NCI-H510A (cell line): Measurements from ENCODE around the gene ARHGEF37.
A peak's percentile ranks its signal among the peaks of the same experiment; 100 is the strongest.
"Not testable (repeated sequence)": the region's sequence is repeated elsewhere in the genome, so short reads cannot be mapped to it uniquely, and the experiment has no call there.

Experiments
- DNase-seq: peaks from one replicate; lab custom pipeline; 2025; lab: John Stamatoyannopoulos, UW

The ARHGEF37 gene, protein sequence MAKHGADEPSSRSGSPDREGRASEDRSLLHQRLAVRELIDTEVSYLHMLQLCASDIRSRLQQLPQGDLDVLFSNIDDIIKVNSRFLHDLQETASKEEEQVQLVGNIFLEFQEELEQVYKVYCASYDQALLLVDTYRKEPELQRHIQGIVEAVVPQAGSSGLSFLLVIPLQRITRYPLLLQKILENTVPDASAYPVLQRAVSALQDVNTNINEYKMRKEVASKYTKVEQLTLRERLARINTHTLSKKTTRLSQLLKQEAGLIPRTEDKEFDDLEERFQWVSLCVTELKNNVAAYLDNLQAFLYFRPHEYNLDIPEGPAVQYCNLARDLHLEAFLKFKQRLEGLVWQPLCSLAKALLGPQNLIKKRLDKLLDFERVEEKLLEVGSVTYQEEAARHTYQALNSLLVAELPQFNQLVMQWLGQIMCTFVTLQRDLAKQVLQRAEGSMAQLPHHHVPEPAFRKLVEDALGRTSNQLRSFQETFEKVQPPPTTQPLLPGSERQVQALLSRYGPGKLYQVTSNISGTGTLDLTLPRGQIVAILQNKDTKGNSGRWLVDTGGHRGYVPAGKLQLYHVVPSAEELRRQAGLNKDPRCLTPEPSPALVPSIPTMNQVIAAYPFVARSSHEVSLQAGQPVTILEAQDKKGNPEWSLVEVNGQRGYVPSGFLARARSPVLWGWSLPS

DNA sequence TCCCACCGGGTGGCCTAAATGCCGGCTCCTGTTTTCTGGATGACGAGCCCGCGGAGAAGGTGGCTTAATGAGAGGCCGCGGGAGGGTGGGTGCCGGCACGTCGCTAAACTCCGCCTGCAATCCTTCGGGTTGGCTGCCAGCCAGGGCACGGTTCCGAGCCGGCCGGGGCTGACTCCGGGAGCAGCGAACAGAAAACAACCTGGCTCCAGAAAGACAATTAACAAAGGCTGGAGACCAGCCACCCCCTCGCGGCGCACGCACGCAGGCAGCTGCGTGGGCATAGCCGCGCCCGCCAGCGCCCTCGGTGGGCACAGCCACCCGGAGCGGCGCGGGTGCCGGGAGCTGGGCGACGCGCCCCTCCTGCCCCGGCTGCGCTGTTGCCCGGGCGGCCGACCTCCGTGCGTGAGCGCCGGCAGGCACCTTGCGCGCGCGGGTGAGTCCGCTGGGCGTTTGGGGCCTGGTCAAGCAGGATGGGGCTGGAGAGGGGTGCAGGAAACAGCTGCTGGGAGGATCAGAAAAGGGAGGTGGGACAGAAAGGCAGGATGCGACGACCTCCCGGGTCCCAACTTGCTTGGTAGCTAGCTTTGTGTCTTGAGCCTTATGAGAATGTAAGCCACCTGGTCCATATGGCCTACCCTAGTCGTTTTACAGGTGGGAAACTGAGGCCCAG lies at the start of gene ARHGEF37:
Gene ARHGEF37 (plus strand): TSS at position 307 of the 670 bp plus-strand sequence. CDS start 16,272 bp downstream, outside the sequence.
- DNase-seq: peak; percentile 24

DNA sequence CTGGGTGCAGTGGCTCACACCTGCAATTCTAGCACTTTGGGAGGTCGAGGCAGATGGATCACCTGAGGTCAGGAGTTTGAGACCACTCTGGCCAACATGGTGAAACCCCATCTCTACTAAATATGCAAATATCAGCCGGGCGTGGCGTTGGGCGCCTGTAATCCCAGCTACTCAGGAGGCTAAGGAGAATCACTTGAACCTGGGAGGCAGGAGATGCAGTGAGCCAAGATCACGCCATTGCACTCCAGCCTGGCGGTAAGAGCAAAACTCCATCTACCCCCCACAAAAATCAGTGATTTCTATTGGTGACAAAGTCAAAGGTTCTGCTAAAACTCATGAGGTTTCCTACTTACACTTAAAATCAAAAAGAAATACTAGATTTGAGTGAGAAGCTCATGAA lies 48.9 kb upstream of the ARHGEF37 start:
- DNase-seq: no peak

DNA sequence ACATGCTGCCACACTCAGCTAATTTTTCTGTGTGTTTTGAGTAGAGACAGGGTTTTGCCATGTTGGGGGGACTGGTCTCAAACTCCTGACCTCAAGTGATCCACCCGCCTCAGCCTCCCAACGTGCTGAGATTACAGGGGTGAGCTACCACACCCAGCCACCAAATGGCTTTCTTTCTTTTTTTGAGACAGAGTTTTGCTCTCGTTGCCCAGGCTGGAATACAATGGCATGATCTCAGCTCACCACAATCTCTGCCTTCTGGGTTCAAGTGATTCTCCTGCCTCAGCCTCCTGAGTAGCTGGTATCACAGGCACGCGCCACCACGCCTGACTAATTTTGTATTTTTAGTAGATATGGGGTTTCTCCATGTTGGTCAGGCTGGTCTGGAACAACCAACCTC lies 45.5 kb upstream of the ARHGEF37 start:
- DNase-seq: not testable (repeated sequence)

DNA sequence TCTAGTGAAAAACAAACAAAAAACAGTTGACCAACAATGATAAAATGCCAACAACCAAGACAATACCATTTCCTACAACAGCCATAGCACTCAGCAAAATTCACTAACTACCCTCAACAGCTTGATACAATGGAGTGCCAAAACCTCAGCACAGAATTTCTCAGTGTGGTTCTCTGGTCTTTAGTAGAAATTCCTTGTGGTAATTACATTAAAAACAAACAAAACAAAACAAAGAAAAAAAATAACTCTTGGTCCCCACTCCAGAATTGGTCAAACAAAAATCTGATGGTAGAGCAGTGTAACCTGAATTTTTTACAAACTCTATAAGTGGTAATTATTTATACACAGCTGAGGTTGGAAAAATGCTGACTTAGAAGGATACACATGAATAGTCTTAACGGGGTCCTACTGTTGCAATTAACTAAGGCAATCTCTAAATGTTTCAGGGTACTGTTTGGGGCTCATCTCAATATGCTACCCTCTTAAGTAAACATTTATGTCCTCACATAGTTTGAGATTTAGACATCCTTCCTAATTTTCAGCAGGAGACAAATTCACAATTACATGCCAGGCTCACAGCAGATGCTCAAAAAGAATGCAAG lies 43.8 kb upstream of the ARHGEF37 start:
- DNase-seq: no peak

DNA sequence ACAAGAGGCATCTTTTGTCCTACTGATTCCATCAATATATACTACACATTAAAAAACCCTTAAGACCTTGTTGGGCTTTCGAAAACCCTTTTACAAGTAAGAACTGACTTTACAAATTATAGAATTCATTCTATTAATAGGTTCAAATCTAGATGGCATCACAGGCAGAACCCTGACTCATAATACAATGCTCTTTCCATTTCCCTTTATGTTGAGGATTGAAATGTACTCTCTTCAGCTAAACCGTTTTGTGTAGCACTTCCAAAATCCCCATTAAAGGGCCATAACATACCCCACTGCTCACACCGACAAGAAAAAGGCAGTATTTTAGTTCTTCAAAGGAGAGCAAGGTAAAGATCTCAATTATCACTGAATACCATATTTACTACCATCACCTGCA lies 41.2 kb upstream of the ARHGEF37 start:
- no peak for DNase-seq

DNA sequence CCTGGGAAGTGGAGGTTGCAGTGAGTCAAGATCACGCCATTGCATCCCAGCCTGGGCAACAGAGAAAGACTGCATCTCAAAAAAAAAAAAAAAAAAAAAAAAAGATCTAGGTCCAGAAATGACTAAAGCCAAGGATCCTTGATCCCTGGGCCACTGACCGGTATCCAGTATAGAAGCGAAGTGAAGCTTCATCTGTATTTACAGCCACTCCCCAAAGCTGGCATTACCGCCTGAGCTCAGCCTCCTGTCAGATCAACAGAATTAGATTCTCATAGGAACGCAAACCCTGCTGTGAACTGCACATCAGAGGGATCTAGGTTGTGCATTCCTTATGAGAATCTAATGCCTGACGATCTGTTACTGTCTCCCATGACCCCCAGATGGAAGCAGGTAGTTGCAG lies 39.4 kb upstream of the ARHGEF37 start:
- DNase-seq: no peak

DNA sequence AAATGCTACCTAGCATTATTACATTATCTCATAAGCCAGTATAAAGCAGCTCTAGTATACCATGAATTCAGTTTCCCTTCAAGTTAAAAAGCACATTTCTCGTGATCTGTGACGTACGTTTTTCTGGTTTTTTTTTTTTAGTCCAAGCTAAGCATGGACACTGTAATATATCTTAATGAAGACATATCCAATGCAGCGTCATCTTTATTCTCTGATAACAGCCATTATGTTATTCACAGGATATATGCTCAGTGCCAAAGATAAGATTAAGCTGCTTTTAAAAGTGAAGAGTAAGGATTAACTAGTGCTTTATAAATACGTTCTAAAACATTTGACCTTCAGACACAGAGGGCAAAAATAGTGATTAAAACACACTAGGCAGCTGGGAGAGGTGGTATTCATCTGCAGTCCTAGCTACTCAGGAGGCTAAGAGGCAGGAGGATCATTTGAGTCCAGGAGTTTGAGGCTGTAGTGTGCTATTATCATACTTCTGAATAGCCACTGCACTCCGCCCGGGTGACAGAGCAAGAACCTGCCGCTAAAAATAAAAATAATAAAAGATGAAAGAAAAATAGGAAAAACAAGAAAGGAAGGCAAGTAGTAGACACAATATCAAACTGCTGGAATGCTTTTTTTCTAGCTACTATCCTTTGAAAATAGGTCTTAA lies 37.8 kb upstream of the ARHGEF37 start:
- no peak for DNase-seq

DNA sequence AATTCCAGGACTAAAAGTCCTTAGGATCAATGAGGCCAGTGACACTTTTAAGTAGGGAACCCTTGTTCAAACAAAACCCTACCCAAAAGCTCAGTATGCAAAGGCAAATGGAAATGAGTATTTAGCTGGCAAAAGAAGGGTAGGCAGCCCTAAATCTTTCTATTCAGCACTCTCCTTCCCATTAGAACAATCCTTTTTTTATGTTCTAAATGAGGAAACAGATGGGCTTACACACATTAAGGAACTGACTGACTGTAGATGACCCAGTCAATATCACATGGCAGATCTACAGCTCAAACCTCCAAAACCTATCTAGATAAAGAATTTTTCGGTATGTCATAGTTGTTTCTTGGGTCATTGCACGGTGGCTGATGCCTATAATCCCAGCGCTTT lies 37.3 kb upstream of the ARHGEF37 start:
- no peak for DNase-seq

DNA sequence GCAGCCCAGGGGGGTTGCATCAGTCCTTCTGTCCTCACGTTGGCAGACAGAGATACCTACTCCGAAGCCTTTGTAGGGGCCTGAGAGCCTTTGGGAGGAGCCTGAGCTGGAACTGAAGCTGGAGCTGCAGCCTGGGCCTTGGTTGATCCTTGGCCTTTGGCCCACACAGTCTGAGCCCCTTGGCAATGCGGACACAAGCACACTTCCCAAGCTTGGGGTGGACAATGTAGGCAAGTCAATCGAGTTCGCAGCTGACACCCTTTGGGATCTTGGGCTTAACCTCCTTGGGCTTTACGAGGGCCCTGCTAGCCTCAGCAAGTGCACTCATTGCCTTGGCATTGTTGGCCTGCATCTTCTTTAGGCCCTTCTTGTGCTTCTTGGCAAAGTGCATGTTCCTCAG lies 36.0 kb upstream of the ARHGEF37 start:
- no peak for DNase-seq

DNA sequence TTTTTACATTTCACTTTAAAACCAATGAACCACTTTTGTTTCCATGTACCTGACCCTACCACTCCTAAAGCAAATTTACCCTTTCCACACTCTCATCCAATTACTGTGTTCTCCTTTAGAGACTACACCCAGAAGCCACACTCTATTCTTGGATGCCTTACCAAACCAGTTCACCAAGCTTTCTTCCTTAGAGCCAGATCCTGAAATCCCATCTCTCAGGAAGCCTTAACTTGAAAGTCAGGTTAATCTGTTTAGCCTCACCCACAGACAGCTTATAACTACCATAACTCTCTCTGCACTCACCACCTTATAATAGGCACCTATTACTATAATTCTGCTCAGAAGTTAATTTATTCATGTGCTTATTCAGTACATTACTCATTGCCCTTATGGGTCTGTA lies 34.3 kb upstream of the ARHGEF37 start:
- peak; percentile 18 for DNase-seq

DNA sequence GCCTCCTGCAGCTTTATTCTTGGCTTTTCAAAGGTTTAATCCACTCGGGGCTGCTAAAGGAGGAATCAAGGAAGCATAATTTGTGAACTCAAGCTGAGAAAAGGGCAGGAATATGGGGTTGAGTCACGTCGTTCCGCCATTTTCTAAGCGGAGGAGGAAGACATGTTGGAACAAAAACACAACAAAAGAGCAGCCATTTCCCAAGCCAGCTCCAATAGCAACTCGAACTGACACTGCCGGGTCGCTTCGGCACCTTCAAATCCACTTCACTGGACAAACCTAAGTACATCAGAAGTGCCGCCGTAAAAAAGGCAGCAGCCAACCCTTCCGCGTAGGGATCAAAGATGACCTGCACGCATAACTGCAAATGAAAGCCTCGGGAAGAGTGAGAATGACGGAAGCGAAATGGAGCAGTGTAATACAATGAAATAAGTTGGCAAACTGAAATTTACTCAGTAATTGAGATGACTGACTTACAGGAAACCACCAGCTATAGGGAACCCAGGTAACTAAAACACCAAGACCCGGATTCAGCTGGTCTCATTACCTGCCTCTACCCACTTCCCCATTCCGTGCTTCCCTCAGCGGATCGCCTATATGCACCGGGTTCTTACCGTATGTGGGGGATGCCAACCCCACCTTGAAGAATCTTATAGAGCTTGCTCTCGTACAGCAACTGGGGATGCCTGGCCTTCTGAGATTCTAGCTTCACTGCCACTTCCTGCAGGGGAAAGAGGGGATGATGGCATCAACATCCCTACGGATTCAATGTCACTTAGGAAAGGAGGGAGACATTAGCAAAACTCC lies 31.6 kb upstream of the ARHGEF37 start:
- peak; percentile 49 for DNase-seq

DNA sequence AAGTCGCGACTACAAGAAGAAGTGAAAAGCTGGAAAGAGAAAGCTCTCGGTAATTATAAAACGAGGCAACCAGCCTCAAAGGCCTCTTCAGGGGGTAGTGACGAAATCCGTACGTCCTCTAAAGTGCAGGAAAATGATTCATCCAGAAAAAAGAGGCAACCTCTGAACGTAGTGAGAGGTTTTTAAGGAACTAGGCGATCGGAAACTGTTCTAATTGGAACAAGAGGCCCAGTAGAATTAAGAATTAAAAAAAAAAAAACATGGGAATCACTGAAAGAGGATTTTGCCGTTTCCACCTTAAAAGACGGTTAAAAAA lies 31.1 kb upstream of the ARHGEF37 start:
- no peak for DNase-seq

DNA sequence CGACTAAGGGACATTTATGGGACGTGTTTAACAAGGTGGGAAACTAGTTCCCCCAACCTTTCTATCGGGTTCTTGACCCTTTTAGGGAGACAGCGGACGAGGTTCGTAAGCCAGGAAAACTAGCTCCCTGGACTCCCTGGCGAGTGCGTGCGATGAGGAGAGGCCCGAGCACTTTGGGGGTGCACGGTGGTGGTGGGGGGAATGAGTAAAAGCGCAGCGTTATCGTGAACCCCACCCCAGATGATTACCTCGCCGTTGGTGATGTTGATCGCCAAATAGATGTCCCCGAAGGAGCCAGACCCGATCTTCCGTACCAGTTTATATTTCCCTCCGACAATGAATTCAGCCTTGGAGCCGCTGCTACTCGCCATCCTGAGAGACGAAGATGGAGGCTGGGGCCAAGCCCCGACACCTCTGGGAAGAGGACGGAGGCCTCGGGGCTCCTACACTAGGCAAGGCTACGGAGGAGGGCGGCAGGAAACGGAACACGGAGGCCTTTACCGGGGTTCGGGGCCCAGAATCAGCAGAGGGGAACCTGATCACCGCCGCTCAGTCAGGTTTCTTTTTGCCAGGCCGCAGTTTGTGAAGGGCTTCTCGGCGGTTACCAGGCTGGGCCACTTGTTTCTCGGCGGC lies 30.6 kb upstream of the ARHGEF37 start:
- DNase-seq: no peak

DNA sequence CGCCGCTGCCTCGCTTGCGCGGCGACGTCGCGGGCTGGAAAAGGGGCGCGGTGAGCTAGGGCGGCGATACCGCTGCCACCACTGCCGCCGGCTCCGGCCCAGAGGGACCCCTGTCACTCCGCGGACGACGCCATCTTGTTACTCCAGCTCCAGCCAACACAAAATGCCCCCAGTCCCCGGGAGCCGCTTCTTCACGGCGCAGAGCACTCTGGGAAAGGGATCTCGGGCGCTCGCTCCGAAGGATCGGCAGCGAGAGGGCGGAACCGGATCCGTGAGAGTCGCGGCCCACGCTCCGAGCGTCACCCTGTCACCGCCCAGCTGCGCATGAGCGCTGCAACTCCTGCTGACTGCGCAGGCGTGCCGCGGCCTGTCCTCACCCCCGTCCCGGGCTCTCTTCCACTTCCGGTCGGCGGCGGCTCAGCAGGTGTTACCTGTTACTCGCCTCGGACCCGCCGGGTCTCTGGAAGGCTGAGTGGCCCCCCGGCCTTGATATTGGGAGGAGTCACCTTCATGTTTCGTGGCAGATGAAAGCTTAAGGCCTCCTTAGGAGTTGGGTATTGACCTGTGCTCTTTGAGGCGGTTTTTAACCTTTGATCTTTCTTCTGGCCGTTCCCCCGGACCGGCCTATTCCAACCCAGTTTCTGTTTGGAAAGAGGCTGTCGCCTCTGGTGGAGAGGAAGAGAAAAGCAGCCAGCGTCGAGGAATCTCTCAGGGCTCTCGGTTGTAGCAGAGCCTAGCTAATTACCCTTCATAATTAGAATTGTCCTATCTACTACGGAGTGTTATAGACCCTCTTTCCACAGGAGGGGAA lies 29.9 kb upstream of the ARHGEF37 start, which contains the start of gene CSNK1A1:
Gene CSNK1A1 (minus strand): TSS at position 213 of the 811 bp plus-strand sequence. CDS start 475 bp downstream, outside the sequence.
- peak; percentile 98 for DNase-seq

DNA sequence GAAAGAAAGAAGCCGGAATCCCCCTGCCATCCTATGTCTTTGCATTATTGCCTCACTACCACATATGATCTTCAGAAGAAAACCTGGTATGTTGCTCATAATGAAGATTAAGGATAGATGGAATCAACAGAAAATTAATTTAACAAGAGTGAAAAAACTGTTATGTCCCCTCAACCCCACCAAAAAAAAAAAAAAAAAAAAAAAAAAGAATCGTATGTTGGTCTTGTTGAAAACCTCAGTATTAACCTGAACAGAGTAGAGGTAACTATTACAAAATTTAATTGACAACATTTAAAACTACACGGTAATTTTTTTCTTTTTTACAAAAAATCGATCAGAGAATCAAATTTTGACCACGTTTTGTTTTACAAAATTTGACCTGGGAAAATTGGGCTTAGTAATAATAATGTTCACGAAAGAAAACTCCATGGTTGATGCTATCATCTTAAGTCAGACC lies 29.2 kb upstream of the ARHGEF37 start:
- DNase-seq: no peak

DNA sequence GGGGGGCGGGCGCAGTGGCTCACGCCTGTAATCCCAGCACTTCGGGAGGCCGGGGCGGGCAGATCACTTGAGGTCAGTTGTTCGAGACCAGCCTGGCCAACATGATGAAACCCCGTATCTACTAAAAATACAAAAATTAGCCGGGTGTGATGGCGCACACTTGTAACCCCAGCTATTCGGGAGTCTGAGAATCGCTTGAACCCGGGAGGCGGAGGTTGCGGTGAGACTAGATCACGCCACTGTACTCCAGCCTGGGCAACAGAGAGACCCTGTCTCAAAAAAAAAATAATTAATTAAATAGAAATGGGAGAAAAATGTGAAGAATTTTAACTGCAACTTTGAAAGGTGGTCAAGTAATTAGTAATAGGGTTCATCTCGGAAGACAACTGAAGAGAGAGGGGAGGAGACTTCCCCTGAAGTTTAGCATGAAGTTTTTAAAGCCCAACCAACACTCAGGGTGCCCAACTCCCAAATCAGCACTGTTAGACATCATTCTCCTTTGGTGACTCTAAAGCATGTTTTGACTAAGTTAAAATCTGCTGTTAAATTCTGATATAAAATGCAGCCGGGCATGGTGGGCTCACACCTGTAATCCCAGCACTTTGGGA lies 28.6 kb upstream of the ARHGEF37 start:
- no peak for DNase-seq

DNA sequence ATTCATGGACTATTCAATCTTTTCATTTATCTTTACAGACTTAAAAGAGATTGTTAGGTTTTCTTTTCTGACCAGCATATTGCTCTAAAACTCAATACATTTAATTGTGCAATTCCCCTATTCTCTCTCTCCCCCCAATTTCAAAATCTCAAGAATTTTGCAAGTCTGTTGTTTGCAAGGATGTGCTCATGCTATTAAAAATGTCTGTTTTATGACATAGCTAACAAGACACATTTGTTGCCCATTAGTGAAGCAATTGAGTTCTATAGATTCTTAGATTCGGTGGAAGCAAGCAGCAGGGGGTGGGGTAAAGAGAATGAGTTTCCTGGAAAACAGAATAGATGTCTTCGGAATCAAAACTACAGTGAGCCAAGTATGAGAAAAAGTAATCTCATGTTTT lies 21.6 kb upstream of the ARHGEF37 start:
- no peak for DNase-seq

DNA sequence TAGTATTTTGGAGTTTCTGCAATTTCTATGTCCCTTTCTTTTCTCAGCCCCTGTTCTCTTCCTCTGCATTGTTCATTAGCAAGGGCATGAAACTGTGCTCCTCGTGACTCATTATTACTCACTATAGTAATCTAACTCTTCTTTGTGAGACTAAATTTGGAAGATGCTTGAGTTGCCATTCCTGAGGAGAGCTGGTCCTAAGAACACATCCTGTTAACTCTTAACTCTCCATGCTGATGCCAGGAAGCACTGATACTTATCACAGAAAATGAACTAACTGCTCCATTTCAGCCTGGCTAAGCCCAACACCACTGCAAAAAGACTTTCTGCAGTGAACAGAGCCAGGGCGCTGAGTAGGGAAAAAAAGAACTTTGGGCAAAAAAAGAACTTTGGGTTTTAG lies 19.4 kb upstream of the ARHGEF37 start:
- no peak for DNase-seq

DNA sequence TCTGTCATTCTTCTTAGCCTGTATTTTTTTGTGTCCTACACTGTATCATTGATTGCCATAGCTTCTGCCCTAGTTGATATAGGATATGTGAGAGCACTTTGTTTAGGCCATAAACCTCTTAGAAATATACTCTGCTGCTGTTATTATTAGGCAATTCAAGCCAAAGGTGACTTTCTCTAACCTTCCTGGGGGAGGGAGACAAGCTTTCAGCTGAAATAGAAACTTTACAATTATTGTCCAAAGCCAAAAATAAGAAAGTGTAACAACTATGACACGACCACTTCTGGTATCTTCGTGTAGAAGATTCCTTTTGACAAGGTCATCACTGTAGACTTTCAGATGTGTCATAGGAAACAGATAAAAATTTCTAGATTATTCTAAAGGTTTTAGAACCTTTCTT lies 17.8 kb upstream of the ARHGEF37 start:
- DNase-seq: no peak
